HG02678 (cell line): Measurements from ENCODE around the gene GJA10.

ENCODE experiments used
- ATAC-seq: cut with Tn5 transposase; IDR thresholded peaks from one replicate; pipeline ENCODE4 v1.9.1; 2021; ENCODE audit warnings: mild to moderate bottlenecking, moderate library complexity; ENCODE audit not compliant: unreplicated experiment

Gene GJA10

GRCh38 chr6:89942601-89943000 lies 48.3 kb downstream of the GJA10 start:
- no peak for ATAC-seq

- ATAC-seq, result no peak
These were observed 50.0 kb downstream of the GJA10 start for GRCh38 chr6:89944181-89944755.

- ATAC-seq, result no peak
These were observed 50.6 kb downstream of the GJA10 start for GRCh38 chr6:89944826-89945407.
